Ishikawa (cell line): Measurements from ENCODE around the gene PEX3.

ENCODE experiments used
- CEBPB ChIP-seq: IDR thresholded peaks from 2 replicates; pipeline ENCODE4 v1.6.1; 2012
- CREB1 ChIP-seq: IDR thresholded peaks from 2 replicates; pipeline ENCODE4 v1.6.1; 2012; ENCODE audit warnings: low read depth
- EGR1 ChIP-seq: IDR thresholded peaks from 2 replicates; pipeline ENCODE4 v1.6.1; 2012
- EP300 ChIP-seq: IDR thresholded peaks from 2 replicates; pipeline ENCODE4 v1.6.1; 2012; ENCODE audit warnings: borderline replicate concordance
- FOXM1 ChIP-seq: IDR thresholded peaks from 2 replicates; pipeline ENCODE4 v1.6.1; 2012; ENCODE audit warnings: low read depth, borderline replicate concordance
- MAX ChIP-seq: IDR thresholded peaks from 2 replicates; pipeline ENCODE4 v1.6.1; 2012
- NFIC ChIP-seq: IDR thresholded peaks from 2 replicates; pipeline ENCODE4 v1.6.1; 2012
- RAD21 ChIP-seq: IDR thresholded peaks from 2 replicates; pipeline ENCODE4 v1.6.1; 2012; ENCODE audit warnings: low read depth
- REST ChIP-seq: IDR thresholded peaks from 2 replicates; pipeline ENCODE4 v1.6.1; 2012; ENCODE audit warnings: low read depth, mild to moderate bottlenecking
- TAF1 ChIP-seq: IDR thresholded peaks from 2 replicates; pipeline ENCODE4 v1.6.1; 2012; ENCODE audit warnings: low read depth, mild to moderate bottlenecking
- TCF12 ChIP-seq: IDR thresholded peaks from 2 replicates; pipeline ENCODE4 v1.6.1; 2012; ENCODE audit warnings: low read depth
- TEAD4 ChIP-seq: IDR thresholded peaks from 2 replicates; pipeline ENCODE4 v1.6.1; 2012
- USF1 ChIP-seq: IDR thresholded peaks from 2 replicates; pipeline ENCODE4 v1.6.1; 2012
- YY1 ChIP-seq: IDR thresholded peaks from 2 replicates; pipeline ENCODE4 v1.6.1; 2012; ENCODE audit warnings: low read depth
- ZBTB7A ChIP-seq: IDR thresholded peaks from 2 replicates; pipeline ENCODE4 v1.6.1; 2012; ENCODE audit warnings: low read depth

PEX3 gene

GRCh38 chr6:143527677-143528076 lies 77.1 kb downstream of the PEX3 start:
- TF ChIP-seq YY1, result no peak
- TF ChIP-seq CREB1, result no peak
- no peak for TF ChIP-seq ZBTB7A
- no peak for TF ChIP-seq NFIC
- no peak for TF ChIP-seq FOXM1
- no peak for TF ChIP-seq REST
- TF ChIP-seq RAD21, result no peak
- TF ChIP-seq EP300, result no peak
- TF ChIP-seq EGR1, result no peak
- TF ChIP-seq CEBPB, result no peak
- no peak for TF ChIP-seq USF1
- no peak for TF ChIP-seq TAF1

GRCh38 chr6:143528164-143528811 lies 77.7 kb downstream of the PEX3 start:
- TF ChIP-seq REST, result no peak
- no peak for TF ChIP-seq EGR1
- no peak for TF ChIP-seq TEAD4
- no peak for TF ChIP-seq EP300
- TF ChIP-seq ZBTB7A, result no peak
- TF ChIP-seq TCF12, result no peak
- no peak for TF ChIP-seq NFIC
- TF ChIP-seq FOXM1, result no peak
- TF ChIP-seq USF1, result no peak
- TF ChIP-seq CEBPB, result no peak
- TF ChIP-seq MAX, result no peak
- no peak for TF ChIP-seq RAD21
- TF ChIP-seq TAF1, result no peak
- TF ChIP-seq YY1, result no peak
- TF ChIP-seq CREB1, result no peak

- TF ChIP-seq NFIC, result no peak
- TF ChIP-seq TAF1, result no peak
- TF ChIP-seq EP300, result no peak
- no peak for TF ChIP-seq FOXM1
- TF ChIP-seq ZBTB7A, result no peak
- TF ChIP-seq EGR1, result no peak
- TF ChIP-seq RAD21, result peak; percentile 28; the same call in 1 of the 2 replicates
- TF ChIP-seq CREB1, result no peak
Measured at GRCh38 chr6:143529095-143529494, 78.5 kb downstream of the PEX3 start.

- no peak for TF ChIP-seq RAD21
- TF ChIP-seq TAF1, result no peak
- TF ChIP-seq FOXM1, result no peak
- TF ChIP-seq TEAD4, result no peak
Measured at GRCh38 chr6:143531720-143532499, 81.3 kb downstream of the PEX3 start.

GRCh38 chr6:143535189-143535614 lies 84.6 kb downstream of the PEX3 start:
- TF ChIP-seq TCF12, result no peak
- TF ChIP-seq YY1, result no peak
- TF ChIP-seq RAD21, result no peak
- no peak for TF ChIP-seq TAF1
- TF ChIP-seq ZBTB7A, result no peak

- TF ChIP-seq CEBPB (no peak), RAD21 (no peak)
Measured at GRCh38 chr6:143536461-143536865, 85.9 kb downstream of the PEX3 start.
